ENCODE results near the gene PFN1.
"Not testable (repeated sequence)": the region's sequence is repeated elsewhere in the genome, so short reads cannot be mapped to it uniquely, and the experiment has no call there.

PFN1 gene

DNA sequence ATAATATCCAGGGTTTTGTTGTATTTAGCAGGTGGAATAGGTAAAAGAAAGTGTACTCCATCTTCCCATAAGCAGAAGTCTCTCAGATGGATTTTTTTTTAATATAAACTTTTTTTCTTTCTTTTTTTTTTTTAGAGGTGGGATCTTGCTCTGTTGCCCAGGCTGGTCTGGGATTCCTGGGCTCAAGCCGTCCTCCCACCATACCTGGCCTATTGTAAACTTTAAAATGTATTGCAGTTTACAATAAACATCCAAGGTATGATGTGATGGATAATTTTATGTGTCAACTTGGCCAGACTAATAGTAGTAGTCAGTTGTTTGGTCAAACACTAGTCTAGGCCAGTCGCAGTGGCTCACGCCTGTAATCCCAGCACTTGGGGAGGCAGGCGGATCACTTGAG, 27.0 kb downstream of the PFN1 start:
- no peak for DNase-seq (ENCODE audit: low spot score)

DNA sequence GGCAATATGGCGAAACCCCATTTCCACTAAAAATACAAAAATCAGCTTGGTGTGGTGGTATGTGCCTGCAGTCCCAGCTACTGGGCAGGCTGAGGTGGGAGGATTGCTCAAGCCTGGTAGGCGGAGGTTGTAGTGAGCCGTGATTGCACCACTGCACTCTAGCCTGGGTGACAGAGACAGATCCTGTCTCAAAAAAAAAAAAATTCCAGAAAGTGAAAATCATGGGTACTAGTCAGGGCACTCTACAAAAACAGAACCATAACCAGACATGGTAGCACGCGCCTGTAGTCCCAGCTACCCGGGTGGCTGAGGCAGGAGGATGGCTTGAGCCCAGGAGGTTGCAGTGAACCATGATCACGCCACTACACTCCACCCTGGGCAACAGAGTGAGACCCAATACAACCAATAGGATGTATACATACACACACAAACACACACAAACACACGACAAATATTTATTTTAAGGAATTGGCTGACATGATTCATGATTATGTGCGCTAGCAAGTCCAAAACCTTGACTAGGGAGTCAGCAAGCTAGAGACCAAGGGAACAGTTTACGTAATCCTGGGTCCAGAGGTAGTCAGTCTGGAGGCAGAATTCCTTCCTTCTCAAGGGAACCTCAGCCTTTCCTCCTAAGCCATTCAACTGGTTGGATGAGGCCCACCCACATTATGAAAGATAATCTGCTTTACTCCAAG, 27.8 kb downstream of the PFN1 start:
- no peak for DNase-seq (ENCODE audit: low spot score)

DNA sequence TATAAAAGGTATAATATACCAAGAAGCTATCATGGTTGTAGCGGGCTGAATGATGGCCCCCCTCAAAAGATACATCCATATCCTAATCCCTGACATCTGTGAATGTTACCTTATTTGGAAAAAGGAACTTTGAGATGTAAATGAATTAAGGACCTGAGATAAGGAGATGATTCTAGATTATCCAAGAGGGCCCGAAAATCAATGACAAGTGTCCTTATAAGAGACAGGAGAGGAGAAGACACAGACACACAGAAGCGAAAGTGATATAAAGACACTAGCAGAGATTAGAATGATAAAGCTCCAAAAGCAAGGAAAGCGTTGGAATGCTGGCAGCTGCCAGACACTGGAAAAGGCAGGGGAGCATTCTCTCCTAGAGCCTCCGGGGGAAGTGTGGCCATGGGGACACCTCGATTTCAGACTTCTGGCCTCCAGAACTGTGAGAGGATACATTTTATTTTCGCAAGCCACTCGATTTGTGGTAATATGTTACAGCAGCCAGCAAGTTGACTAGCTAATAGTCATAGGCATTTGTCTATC, 28.8 kb downstream of the PFN1 start:
- no peak for DNase-seq (ENCODE audit: low spot score)

GRCh38 chr17:4914551-4914950, 33.8 kb downstream of the PFN1 start:
- not testable (repeated sequence) for DNase-seq (ENCODE audit: low spot score)

DNA sequence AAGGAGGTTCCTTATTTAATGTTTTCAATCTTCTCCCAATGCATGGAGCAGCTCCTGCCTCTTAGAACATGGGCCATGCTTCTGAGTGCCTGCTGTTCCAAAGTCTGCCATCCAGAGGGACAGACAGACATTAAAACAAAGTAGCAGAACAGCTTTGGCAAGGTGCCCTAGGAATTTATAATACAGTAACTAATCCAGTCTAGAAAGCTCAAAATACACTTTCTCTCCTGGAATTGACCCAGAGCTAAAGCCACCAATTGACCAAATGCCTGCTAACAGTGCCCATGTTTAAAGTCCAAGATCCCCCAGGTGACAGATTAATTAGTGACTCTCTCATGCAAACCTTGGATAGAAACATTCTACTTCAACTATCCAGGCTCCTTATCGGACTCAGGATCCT, 34.3 kb downstream of the PFN1 start:
- no peak for DNase-seq (ENCODE audit: low spot score)

DNA sequence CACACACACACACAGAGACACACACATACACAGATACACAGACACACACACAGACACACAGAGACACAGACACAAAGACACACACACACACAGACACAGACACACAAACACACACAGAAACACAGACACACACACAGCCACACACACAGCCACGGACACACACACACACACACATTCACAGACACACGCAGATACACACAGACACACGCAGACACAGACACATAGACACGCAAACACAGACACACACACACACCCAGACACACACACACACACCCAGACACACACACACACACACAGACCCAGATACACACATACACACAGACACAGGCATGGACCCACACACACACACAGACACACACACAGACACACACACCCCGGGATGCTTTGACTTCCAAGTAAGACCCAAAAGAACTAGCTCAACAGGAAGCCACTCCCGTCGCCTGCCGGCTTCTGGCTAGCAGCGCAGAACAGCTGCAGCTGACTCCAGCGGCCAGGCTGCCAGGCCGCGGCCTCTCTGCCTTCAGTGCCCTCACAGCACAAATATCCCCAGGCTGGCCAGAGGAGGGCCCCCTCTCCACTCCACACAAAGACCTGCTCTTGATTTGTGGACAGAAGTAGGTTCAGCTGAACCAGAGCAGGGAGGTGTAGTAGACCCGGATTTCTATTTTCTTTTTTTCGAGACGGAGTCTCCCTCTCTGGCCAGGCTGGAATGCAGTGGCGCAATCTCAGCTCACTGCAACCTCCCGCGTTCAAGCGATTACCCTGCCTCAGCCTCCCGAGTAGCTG, 39.4 kb downstream of the PFN1 start:
- DNase-seq (ENCODE audit: low spot score), result peak; percentile 87

DNA sequence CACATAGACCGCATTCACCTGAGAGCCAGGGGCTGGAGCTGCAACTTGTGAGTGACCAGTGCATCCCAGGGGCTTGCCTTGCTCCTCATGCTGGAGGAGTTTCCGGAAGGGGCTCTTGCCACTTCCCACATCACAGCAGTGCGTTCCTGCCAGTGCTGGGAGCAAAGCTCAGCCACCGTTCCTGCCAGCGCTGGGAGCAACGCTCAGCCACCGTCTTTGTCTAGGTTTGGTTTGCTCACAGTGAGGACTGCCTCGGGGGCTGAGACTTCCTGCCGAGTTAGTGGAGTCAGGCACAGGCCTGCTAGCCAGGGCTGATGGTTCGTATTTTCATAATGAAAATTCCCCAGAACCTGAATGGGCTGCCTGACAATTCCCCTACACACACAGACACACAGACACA, 40.0 kb downstream of the PFN1 start:
- no peak for DNase-seq (ENCODE audit: low spot score)

DNA sequence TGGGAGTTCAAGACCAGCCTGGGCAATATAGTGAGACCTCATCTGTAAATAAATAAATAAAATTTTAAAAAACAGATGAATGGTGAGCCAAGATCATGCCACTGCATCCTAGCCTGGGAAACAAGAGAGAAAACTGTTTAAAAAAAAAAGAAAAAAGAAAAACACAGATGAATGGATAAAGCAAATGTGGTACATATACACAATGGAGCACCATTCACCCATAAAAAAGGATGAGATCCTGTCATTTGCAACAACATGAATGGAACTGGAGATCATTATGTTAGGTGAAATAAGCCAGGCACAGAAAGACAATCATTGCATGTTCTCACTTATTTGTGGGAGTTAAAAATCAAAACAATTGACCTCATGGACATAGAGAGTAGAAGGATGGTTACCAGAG, 41.7 kb downstream of the PFN1 start:
- DNase-seq (ENCODE audit: low spot score), result not testable (repeated sequence)

GRCh38 chr17:4903051-4903818, 45.1 kb downstream of the PFN1 start, which contains the start of gene CHRNE:
Gene CHRNE, minus strand, starts transcription at chr17:4903098. Its CDS starts 35 bp downstream, at chr17:4903063.
- no peak for DNase-seq (ENCODE audit: low spot score)

DNA sequence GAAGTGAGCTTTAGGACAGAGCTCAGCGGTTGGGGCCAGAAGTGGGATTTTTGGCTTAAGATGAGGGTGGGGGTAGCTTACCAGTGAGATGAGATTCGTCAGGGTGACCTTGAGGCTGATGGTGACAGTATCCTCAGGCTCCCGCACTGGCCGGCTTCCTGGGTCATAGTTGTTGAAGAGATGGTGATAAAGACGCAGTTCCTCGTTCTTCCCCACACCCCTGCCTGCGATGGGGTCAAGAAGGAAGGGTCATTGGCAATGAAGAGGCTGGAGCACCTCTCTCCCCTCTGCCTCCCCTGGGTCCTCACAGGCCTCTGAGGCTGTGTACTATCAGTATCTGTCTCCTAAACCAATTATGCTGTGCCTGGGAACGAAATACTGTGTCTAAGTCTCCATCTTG, 45.8 kb downstream of the PFN1 start:
- DNase-seq (ENCODE audit: low spot score), result no peak

DNA sequence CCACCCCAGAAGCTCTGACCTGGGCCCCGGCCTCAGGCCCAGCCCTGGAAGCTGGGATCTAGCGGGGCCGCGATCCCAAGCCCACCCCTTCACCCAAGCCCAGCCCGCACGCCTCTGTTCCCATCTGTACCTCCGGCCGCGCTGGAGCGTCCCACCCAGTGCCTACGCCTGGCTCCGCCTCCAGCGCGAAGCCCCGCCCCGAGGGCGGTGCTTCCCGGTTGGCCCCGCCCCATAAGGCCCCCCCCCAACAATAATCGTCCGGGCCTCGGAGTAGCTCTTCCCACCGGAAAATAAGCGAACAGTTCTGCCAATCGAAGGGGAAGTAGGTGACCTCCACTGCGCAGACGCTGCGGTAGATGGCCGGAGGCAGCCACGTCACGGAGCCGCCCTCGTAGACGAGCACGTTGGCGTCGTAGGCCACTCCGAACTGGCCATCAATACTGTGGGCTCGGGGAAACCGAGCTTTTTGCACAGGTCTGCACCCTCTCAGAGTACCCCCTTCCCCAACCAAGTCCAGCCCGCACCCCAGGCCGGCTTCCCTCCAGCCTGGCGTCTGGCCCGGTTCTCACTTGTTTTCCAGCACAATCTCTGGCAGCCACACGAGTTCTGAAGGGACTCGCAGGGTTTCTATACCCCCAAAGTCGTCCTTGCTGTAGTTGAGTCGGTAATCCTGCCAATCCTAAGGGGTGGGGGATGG, 46.5 kb downstream of the PFN1 start:
- no peak for DNase-seq (ENCODE audit: low spot score)

- DNase-seq (ENCODE audit: low spot score), result no peak
Observed at GRCh38 chr17:4901108-4901647, 47.2 kb downstream of the PFN1 start.

DNA sequence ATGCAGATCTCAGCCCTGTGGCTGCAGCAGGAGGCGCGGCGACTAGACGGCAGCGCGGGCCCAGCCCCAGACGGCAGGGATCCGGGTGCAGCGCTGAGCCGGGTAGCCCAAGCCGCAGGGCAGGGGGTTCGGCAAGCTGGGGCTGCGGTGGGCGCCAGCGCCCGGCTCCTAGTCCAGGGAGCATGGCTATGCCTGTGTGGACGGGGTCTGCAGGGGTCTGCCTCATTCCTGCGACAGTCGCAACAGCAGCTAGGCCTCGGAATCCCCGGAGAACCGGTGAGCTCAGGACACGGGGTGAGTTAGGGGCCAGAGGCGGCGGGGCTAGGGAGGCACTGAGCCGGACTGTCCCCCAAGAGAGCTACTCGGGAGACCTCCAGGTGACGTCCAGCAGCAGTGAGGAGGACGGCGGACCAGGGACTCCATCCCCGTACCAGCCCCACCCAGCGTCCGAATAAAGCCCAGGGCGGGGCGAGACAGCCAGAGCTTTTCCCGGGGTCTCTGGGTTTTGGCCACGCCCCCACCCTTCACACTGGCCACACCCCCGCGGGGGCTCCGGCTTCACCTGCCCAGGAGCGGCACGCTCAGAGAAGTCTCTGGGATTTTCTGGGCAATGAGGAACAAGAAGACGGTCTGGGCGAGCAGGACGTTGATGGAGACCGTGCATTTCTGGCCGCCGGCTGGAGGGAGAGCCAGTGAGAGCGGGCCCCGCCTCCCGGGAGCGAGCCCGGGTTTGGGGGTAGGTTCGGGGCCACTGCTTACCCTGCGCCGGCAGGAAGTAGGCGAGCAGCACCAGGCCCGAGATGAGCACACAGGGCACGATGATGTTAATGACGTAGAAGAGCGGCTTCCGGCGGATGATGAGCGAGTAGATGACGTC, 47.9 kb downstream of the PFN1 start:
- no peak for DNase-seq (ENCODE audit: low spot score)

GRCh38 chr17:4899341-4900230, 48.7 kb downstream of the PFN1 start, which contains the start of gene C17orf107:
Gene C17orf107, plus strand, starts transcription at chr17:4899536. Its CDS starts 227 bp downstream, at chr17:4899763.
- DNase-seq (ENCODE audit: low spot score), result peak; percentile 71

DNA sequence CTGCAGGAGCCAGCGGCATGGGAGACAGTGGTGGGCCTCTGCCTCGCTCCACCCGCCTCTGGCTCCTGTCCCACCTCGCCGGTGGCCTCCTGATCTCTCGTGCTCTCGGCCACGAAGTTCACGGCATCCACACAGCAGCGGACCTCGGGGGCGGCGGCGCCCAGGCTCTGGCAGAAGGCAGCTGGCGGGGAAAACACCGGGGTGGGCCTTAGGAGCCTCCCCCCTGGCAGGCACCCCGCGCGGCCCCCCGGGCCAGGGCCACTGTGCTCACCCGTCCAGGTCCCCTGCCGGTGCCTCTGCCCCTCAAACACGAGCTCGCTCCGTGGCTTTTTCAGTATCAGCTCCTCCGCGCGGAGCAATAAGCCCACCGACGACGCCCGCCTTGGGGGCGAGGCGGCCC, 49.4 kb downstream of the PFN1 start:
- no peak for DNase-seq (ENCODE audit: low spot score)

- DNase-seq (ENCODE audit: low spot score), result no peak
Observed at GRCh38 chr17:4898351-4898750, 50.0 kb downstream of the PFN1 start.

DNA sequence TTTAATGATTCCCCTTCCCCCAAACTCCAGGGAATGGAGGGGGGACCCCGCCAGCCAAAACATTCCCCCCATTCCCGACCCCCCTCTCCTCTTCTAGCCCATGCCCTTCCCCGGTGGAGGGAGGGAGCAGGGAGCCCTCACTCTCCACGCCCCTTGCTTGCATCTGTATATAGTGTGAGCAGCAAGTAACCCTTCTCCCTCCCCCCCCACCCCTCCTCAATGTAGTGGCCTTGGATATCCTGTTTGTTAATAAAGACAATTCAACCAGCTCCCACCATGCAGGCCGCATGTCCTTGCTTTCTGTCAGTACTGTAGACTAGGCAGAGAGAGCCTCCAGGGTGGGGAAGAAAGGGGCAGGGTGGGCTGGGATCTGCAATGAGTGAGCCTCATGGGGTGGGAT, 50.5 kb downstream of the PFN1 start:
- DNase-seq (ENCODE audit: low spot score), result no peak

DNA sequence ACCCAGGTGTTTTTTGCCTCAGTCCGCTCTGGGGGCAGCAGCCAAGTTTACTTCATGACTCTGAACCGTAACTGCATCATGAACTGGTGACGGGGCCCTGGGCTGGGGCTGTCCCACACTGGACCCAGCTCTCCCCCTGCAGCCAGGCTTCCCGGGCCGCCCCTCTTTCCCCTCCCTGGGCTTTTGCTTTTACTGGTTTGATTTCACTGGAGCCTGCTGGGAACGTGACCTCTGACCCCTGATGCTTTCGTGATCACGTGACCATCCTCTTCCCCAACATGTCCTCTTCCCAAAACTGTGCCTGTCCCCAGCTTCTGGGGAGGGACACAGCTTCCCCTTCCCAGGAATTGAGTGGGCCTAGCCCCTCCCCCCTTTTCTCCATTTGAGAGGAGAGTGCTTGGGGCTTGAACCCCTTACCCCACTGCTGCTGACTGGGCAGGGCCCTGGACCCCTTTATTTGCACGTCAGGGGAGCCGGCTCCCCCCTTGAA, 51.1 kb downstream of the PFN1 start:
- DNase-seq (ENCODE audit: low spot score), result no peak

Data from hepatic stellate cell (primary cell).